ENCODE results near the gene INSIG1.

DNA sequence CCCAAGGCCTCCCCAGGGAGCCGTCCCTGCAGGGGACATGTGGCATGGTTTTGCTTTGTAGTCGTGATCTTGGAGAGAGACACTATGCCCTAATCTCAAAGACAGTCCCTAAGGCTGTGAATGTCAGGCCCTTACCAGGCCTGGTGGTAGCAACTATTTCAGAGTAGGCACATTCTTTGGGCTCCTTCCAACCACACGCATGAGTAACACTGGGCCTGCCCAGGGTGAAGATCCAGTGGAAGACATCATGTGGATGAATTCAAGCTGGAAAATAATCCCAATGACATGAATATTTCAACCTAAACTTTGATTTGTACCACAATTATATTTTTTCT lies 39.5 kb upstream of the INSIG1 start:
- no peak for TF ChIP-seq CTCF (IDR thresholded peaks at IDR 0.05; ENCODE audit: extremely low read depth in 1 of 2, insufficient read depth in 1 of 2, low read depth in 1 of 2, low read length in 2 of 2)
- TF ChIP-seq POLR2A (IDR thresholded peaks at IDR 0.05; ENCODE audit: low read depth, low read length) = no peak
- no peak for TF ChIP-seq POLR2AphosphoS5 (IDR thresholded peaks at IDR 0.05; ENCODE audit: insufficient read depth, low read depth, low read length)
- no peak for TF ChIP-seq MAX (IDR thresholded peaks at IDR 0.05; ENCODE audit: insufficient read depth, insufficient read length)
- no peak for TF ChIP-seq GATA2 (IDR thresholded peaks at IDR 0.05; ENCODE audit: insufficient read depth, insufficient read length, low read depth, low read length)
- no peak for TF ChIP-seq EZH2 (IDR thresholded peaks at IDR 0.05; ENCODE audit: borderline replicate concordance, low read depth, low read length, severe bottlenecking)
